Fibroblast of skin of abdomen (primary cell): ENCODE measurements around the gene NRP1.
"Not testable (repeated sequence)": the region's sequence is repeated elsewhere in the genome, so short reads cannot be mapped to it uniquely, and the experiment has no call there.

Source experiments
- DNase-seq: peaks from one replicate; pipeline ENCODE4 v3.0.0-alpha.2; 2013

The NRP1 gene

DNA sequence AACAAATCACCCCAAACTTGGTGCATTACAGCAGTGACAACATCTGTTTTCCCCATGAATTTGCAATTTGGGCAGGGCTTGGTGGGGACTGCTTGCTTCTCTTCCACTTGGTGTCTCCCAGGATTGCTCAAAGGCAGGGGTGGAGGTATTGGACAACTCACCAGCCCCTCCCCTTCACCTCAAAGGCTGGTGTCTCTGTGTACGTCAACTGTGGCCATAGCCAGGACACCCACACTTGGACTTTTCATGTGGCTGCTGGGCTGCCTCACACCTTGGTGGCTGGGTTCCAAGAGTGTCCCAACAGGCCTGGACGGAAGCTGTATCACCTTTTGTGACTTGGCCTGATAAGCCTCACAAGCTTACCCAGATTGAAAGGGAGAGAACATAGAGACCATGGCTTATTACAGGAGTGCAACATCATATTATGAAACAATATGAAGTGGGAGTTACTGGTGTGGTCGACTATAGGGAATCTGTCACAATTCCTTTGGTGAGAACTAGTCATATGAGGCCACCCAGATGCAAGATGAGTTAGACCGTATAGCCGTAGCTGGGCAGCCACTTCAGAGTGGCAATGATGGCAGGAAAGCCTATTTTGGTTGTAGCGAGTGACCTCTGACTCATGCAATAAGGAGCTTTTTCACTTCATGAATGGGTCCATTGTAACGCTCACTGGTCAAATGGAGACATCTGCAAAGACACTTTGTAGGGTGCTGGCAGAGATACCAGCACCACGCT lies 188.8 kb downstream of the NRP1 start:
- DNase-seq = no peak

- peak; percentile 90 for DNase-seq
These were observed 191.2 kb downstream of the NRP1 start for GRCh38 chr10:33143160-33143728.

DNA sequence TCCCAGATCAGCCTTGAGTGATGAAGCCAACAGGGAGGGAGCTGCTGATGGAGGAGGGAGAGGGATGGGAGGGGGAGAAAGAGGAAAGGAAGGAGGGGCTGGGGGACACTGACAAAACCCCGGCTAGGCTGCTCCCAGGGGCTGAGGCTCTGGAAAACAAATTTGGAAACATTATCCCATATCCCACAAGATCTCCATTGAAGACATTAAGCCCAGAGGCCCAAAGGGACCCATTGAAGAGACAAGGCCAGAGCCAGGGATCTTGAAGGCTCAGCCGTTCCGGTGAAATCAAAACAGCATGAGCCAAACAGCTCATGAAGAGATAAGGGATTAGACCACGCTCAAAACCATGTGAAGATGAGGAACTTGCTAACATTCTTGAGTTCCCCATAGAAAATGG lies 192.2 kb downstream of the NRP1 start:
- DNase-seq = no peak

DNA sequence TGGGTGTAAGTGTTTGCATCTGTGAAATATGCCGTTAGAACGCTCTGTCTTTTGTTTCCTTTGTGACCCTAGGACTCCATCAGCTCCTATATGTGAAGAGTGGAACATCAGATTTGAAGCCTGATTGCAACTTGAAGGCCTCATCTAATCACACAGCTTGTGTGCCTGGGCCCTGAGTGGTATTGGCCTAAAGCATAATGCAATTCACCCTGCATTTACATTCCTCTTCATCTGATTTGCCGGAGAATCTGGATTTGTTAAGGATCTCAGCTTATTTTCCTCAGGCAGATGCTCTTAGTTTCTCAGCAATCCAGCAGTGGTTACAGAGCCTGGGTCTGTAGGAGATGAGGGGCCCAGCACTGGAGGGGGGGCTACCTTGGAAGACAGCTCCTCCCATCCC lies 193.2 kb downstream of the NRP1 start:
- no peak for DNase-seq

DNA sequence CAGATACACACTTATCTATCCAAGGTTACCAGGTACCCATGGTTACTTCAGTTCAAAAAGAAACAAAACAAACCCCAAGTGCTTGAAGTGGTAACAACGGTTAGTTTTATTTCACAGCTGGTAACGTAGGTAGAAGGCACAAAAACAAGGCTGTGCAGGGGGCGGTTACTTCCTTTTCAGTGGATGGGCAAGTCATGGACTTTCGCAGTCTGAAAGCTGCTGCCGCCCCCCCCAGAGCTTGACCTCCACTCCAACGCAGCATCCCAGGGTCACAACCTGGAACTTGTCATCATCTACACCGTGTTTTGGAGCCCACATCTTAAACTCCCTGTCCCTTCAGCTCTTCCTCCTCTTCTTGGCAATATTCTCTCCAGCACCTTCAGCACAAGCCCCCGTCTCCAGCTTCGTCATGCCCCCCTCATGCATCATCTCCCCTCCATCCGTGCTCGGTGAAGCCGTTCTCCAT lies 195.3 kb downstream of the NRP1 start:
- no peak for DNase-seq

DNA sequence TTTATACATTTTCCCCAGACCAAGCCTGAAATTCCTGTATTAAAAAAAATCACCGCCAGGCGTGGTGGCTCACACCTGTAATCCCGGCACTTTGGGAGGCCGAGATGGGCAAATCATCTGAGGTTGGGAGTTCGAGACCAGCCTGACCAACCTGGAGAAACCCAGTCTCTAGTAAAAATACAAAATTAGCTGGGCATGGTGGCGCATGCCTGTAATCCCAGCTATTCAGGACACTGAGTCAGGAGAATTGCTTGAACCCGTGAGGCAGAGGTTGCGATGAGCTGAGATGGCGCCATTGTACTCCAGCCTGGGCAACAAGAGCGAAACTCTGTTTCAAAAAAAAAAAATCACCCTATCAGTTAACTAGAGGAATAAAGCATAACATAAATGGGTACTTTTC lies 195.8 kb downstream of the NRP1 start:
- DNase-seq = not testable (repeated sequence)

DNA sequence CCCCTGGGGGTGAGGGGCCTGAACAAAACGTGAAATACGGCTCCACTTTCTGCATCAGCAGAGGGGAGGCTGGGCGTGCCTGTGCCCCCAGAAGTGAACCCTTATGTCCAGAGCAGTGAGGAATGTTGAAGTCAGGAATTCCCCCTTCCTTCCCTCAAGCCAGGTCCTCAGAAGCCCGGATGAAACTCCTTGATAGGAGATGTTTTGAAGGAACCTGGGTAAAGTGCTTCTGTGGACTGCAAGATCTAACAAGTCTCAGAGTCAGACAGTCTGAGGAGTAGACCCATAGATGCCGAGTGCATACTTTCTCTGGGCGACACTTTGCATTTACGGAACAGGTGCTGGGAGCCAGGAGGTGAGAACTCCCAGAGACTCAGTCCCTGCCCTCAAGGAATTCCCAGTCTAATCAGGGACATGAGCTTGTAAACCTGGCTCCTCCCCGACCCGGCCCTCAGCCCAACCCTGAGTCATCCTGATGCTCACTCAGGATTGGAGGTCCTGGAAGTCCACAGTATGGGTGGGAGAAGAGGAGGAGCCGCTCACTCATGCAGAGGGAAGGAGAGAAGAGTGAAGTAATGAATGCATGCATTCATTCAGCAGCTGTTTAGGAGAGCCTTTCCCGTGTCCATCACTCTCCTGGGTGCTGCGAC lies 197.0 kb downstream of the NRP1 start:
- DNase-seq = no peak

DNA sequence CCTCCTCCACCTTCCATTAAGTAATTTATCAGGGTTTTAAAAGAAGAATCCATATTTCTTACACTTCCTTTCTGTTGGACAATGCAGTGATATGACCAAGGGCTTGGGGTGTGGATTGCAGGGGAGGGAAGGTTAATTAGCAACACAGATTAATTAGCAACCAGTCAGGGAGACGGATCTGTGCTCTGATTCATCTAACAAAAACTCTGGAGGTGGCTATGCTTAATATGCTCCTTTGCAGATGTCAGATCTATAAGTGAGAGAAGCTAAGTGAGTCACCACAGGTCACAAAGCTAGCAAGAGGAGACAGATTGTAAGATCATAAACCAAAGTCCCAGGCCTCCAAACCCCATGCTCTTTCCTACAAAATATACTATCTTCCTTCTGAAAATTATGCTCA lies 197.7 kb downstream of the NRP1 start:
- DNase-seq = peak; percentile 84

- peak; percentile 75 for DNase-seq
These were observed 198.2 kb downstream of the NRP1 start for GRCh38 chr10:33136271-33136670.

- peak; percentile 66 for DNase-seq
These were observed 200.3 kb downstream of the NRP1 start for GRCh38 chr10:33134011-33134751.

DNA sequence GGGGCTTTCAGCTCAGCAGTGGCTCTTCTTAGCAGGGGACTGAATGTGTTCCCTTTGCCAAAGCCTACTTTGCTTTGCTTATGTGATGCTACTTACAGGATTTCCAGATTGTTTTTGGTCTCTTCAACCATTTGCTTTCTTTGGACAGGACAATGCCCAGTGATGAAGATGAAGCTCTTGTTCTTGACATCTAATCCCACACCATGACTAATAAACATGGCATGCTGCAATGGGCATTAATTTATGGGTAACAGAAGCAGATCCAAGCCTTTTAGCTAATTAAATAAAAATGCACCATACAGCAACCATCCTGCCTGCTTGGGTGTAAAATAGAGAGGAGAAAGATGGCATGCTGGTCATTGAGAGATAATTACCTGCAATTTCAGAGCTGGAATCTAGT lies 200.9 kb downstream of the NRP1 start:
- DNase-seq = no peak

GRCh38 chr10:33132626-33133025 lies 201.8 kb downstream of the NRP1 start:
- no peak for DNase-seq

- DNase-seq = peak; percentile 98
These were observed 204.5 kb downstream of the NRP1 start for GRCh38 chr10:33129996-33130386.

- DNase-seq = peak; percentile 99
These were observed 205.1 kb downstream of the NRP1 start for GRCh38 chr10:33129141-33129995.

DNA sequence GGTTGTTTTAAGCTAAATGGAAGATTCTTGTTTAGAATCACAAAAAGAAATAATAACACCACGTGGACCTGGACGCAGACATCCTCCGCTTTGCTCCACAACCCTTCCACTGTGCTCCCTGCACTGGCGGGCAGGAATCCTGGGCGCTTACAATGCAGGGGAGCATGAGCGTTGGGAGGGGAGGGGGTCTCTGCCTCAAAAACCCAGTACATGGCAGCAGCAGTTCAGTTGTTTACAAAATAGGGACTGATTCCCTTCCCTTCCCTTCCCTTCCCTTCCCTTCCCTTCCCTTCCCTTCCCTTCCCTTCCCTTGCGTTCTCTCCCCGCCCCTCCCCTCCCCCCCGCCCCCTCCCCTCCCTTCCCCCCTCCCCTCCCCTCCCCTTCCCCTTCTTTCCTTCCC lies 206.8 kb downstream of the NRP1 start:
- no peak for DNase-seq
